ENCODE data around the gene WDR48.

DNA sequence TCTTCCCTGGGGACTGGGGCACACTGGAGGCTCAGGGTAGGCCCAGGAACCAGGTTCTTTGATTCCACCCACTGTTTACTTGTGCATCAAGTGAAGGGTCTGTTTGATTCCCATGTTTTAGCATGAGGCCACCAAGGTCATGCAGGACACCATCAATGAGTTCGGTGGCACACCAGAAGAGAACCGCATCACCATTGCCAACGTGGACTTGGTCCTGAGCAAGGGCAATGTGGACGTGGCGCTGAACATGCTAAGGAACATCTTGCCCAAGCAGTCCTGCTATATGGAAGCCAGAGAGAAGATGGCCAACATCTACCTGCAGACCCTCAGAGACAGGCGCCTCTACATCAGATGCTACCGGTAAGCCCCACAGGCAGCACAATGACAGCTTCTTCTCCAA lies 77.1 kb downstream of the WDR48 start:
- TF ChIP-seq, protein P1, sequence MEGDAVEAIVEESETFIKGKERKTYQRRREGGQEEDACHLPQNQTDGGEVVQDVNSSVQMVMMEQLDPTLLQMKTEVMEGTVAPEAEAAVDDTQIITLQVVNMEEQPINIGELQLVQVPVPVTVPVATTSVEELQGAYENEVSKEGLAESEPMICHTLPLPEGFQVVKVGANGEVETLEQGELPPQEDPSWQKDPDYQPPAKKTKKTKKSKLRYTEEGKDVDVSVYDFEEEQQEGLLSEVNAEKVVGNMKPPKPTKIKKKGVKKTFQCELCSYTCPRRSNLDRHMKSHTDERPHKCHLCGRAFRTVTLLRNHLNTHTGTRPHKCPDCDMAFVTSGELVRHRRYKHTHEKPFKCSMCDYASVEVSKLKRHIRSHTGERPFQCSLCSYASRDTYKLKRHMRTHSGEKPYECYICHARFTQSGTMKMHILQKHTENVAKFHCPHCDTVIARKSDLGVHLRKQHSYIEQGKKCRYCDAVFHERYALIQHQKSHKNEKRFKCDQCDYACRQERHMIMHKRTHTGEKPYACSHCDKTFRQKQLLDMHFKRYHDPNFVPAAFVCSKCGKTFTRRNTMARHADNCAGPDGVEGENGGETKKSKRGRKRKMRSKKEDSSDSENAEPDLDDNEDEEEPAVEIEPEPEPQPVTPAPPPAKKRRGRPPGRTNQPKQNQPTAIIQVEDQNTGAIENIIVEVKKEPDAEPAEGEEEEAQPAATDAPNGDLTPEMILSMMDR (IDR thresholded peaks at IDR 0.05; ENCODE audit: insufficient read depth, low read depth, low read length), result no peak
- no peak for TF ChIP-seq EZH2 (IDR thresholded peaks at IDR 0.05; ENCODE audit: insufficient read depth, low read length)

Data from astrocyte (in vitro differentiated cells and primary cell).